Mesodermal cell (in vitro differentiated cells): ENCODE results near the gene RTP1.
"Not testable (repeated sequence)": the region's sequence is repeated elsewhere in the genome, so short reads cannot be mapped to it uniquely, and the experiment has no call there.

ENCODE experiments used
- H3K27ac ChIP-seq: 2 replicates; pipeline ENCODE4 v1.7.0; 2013; ENCODE audit warnings: mild to moderate bottlenecking, low read depth, low read length, moderate library complexity; ENCODE audit not compliant: severe bottlenecking
- H3K36me3 ChIP-seq: 2 replicates; pipeline ENCODE4 v1.7.1; 2013; ENCODE audit warnings: mild to moderate bottlenecking, low read length, moderate library complexity; ENCODE audit not compliant: control insufficient read depth, insufficient read depth
- H3K4me1 ChIP-seq: one replicate; pipeline ENCODE4 v1.7.1; 2013; ENCODE audit warnings: mild to moderate bottlenecking, low read length; ENCODE audit not compliant: insufficient read depth, control insufficient read depth, poor library complexity, severe bottlenecking
- H3K4me3 ChIP-seq: 2 replicates; pipeline ENCODE4 v1.7.0; 2013; ENCODE audit warnings: low read length, control low read depth, mild to moderate bottlenecking; ENCODE audit not compliant: insufficient read depth, poor library complexity, severe bottlenecking; ENCODE audit errors: extremely low read depth
- H3K9me3 ChIP-seq: 2 replicates; pipeline ENCODE4 v1.7.1; 2013; ENCODE audit warnings: mild to moderate bottlenecking, low read length, moderate library complexity; ENCODE audit not compliant: control insufficient read depth
- WGBS, 2 experiments: methylation state at CpG; one replicate each; pipeline ENCODE4 v1.1.5; 2013; ENCODE audit warnings: missing lambda C conversion rate in 2 of 2; ENCODE audit not compliant: insufficient coverage in 2 of 2; 5-methylcytosine and 5-hydroxymethylcytosine counted together

The RTP1 gene

GRCh38 chr3:187198490-187198889, 1.2 kb downstream of the RTP1 start:
- Histone ChIP-seq H3K9me3 (no peaks in the 10 kb centered on the region), H3K4me1 (no peaks in the 10 kb centered on the region), H3K27ac (no peak overlapping the region), H3K36me3 (no peaks in the 10 kb centered on the region), H3K4me3 (no peak overlapping the region)
- WGBS, 2 experiments: 92 to 96% methylated on average over 4 of the region's 4 CpGs

- H3K36me3 ChIP-seq, H3K4me1 ChIP-seq, H3K27ac ChIP-seq, H3K4me3 ChIP-seq, H3K9me3 ChIP-seq: not testable (repeated sequence)
- WGBS, 2 experiments: 96 to 97% methylated on average over 27 to 31 of the region's 44 CpGs
Measured at GRCh38 chr3:187199463-187200050, 2.3 kb downstream of the RTP1 start.

GRCh38 chr3:187205683-187206082, 8.4 kb downstream of the RTP1 start:
- H3K27ac ChIP-seq: no peak overlapping the region
- no peak overlapping the region for H3K4me3 ChIP-seq
- H3K36me3 ChIP-seq: no peaks in the 10 kb centered on the region
- no CpG with 5 or more reads among the region's 2 CpGs for WGBS, 2 experiments
- peaks cover 20% of the 10 kb centered on the region for H3K9me3 ChIP-seq
- peaks cover 6% of the 10 kb centered on the region for H3K4me1 ChIP-seq

GRCh38 chr3:187207062-187207461, 9.8 kb downstream of the RTP1 start:
- peaks cover 14% of the 10 kb centered on the region for H3K4me1 ChIP-seq
- 77 to 79% methylated on average over 2 of the region's 2 CpGs for WGBS, 2 experiments
- H3K36me3 ChIP-seq: no peaks in the 10 kb centered on the region
- H3K4me3 ChIP-seq: no peak overlapping the region
- no peak overlapping the region for H3K27ac ChIP-seq
- peaks cover 20% of the 10 kb centered on the region for H3K9me3 ChIP-seq

- H3K4me3 ChIP-seq: no peak overlapping the region
- H3K36me3 ChIP-seq: no peaks in the 10 kb centered on the region
- H3K9me3 ChIP-seq: peaks cover 20% of the 10 kb centered on the region
- H3K4me1 ChIP-seq: peaks cover 14% of the 10 kb centered on the region
- H3K27ac ChIP-seq: no peak overlapping the region
Measured at GRCh38 chr3:187207624-187208023, 10.3 kb downstream of the RTP1 start.

- Histone ChIP-seq H3K27ac (no peak overlapping the region), H3K4me3 (no peak overlapping the region), H3K4me1 (peaks cover 14% of the 10 kb centered on the region), H3K9me3 (peaks cover 20% of the 10 kb centered on the region), H3K36me3 (no peaks in the 10 kb centered on the region)
- WGBS, 2 experiments: 75 to 90% methylated on average over 1 of the region's 1 CpG
Measured at GRCh38 chr3:187208159-187208558, 10.9 kb downstream of the RTP1 start.

- no peak overlapping the region for H3K27ac ChIP-seq
- peaks cover 20% of the 10 kb centered on the region for H3K9me3 ChIP-seq
- H3K4me3 ChIP-seq: no peak overlapping the region
- H3K36me3 ChIP-seq: no peaks in the 10 kb centered on the region
- peaks cover 14% of the 10 kb centered on the region for H3K4me1 ChIP-seq
Measured at GRCh38 chr3:187209491-187209890, 12.2 kb downstream of the RTP1 start.

- 80 to 88% methylated on average over 1 of the region's 1 CpG for WGBS, 2 experiments
- Histone ChIP-seq H3K4me1 (peaks cover 14% of the 10 kb centered on the region), H3K9me3 (peaks cover 20% of the 10 kb centered on the region), H3K36me3 (no peaks in the 10 kb centered on the region), H3K4me3 (no peak overlapping the region), H3K27ac (no peak overlapping the region)
Measured at GRCh38 chr3:187210091-187210490, 12.8 kb downstream of the RTP1 start.

GRCh38 chr3:187210545-187211327, 13.4 kb downstream of the RTP1 start:
- Histone ChIP-seq H3K27ac (no peak overlapping the region), H3K9me3 (peaks cover 20% of the 10 kb centered on the region), H3K36me3 (no peaks in the 10 kb centered on the region), H3K4me1 (peaks cover 14% of the 10 kb centered on the region), H3K4me3 (no peak overlapping the region)
- WGBS, 2 experiments: 40 to 72% methylated on average over 1 to 3 of the region's 6 CpGs

- H3K4me1 ChIP-seq: peaks cover 14% of the 10 kb centered on the region
- 92 to 100% methylated on average over 3 of the region's 3 CpGs for WGBS, 2 experiments
- no peak overlapping the region for H3K27ac ChIP-seq
- peaks cover 17% of the 10 kb centered on the region for H3K9me3 ChIP-seq
- H3K36me3 ChIP-seq: no peaks in the 10 kb centered on the region
- H3K4me3 ChIP-seq: no peak overlapping the region
Measured at GRCh38 chr3:187211532-187212195, 14.4 kb downstream of the RTP1 start.

- no peak overlapping the region for H3K27ac ChIP-seq
- 83 to 96% methylated on average over 2 to 3 of the region's 3 CpGs for whole genome bisulfite sequencing, 2 experiments
- peaks cover 14% of the 10 kb centered on the region for H3K4me1 ChIP-seq
- H3K9me3 ChIP-seq: peaks cover 12% of the 10 kb centered on the region
- no peaks in the 10 kb centered on the region for H3K36me3 ChIP-seq
- no peak overlapping the region for H3K4me3 ChIP-seq
Measured at GRCh38 chr3:187212196-187212545, 14.9 kb downstream of the RTP1 start.
